WTC11 (cell line): Measurements from ENCODE around the gene ATP2B2. TPM values are rescaled to one million over a fixed set of nuclear protein-coding genes. Genes with fewer than 3 reads are reported as not detected.

ENCODE experiments used
- ATAC-seq: fragments of 200-7000 bp; cut with Tn5 transposase; 2 replicates; pipeline ENCODE4 v1.10.0; 2021; ENCODE audit warnings: mild to moderate bottlenecking, moderate library complexity
- CTCF ChIA-PET: fragments of 300-600 bp; sonication (Branson Sonifier 250); formaldehyde crosslinking; loops from one replicate; lab custom pipeline; 2021; ENCODE audit warnings: antibody characterized with exemption; lab: Charles Lee
- POLR2A ChIA-PET: fragments of 350-600 bp; sonication (Branson Sonifier 250); formaldehyde crosslinking; loops from one replicate; lab custom pipeline; 2021; ENCODE audit warnings: antibody characterized with exemption; lab: Charles Lee
- DNase-seq: peaks from one replicate; pipeline ENCODE4 v3.0.0; 2021; ENCODE audit warnings: low spot score
- H3K27ac Mint-ChIP-seq: 2 replicates; pipeline ENCODE4 v1.8.0; 2021; ENCODE audit warnings: mixed read lengths
- H3K27me3 Mint-ChIP-seq: 2 replicates; pipeline ENCODE4 v1.8.0; 2021; ENCODE audit warnings: low read depth, mild to moderate bottlenecking, moderate library complexity, mixed read lengths
- H3K36me3 Mint-ChIP-seq: 2 replicates; pipeline ENCODE4 v1.8.0; 2021; ENCODE audit warnings: mixed read lengths
- H3K4me1 Mint-ChIP-seq: 2 replicates; pipeline ENCODE4 v1.8.0; 2022; ENCODE audit warnings: mixed read lengths
- H3K4me3 Mint-ChIP-seq: 2 replicates; pipeline ENCODE4 v1.8.0; 2021; ENCODE audit warnings: mild to moderate bottlenecking, moderate library complexity, mixed read lengths
- H3K9me3 Mint-ChIP-seq: 2 replicates; pipeline ENCODE4 v1.8.0; 2021; ENCODE audit warnings: mixed read lengths
- AR ChIP-seq: fragments of 250-450 bp; sonication (Bioruptor Pico); IDR thresholded peaks from 2 replicates; pipeline ENCODE4 v1.9.0; 2021; ENCODE audit warnings: mild to moderate bottlenecking
- ATF6 ChIP-seq: sonication (generic); formaldehyde crosslinking; IDR thresholded peaks from 2 replicates; pipeline ENCODE4 v1.8.1; 2023; ENCODE audit warnings: mild to moderate bottlenecking, missing genetic modification reagents
- FOXP1 ChIP-seq: sonication (generic); formaldehyde crosslinking; IDR thresholded peaks from 2 replicates; pipeline ENCODE4 v1.8.0; 2022; ENCODE audit warnings: missing genetic modification reagents, mild to moderate bottlenecking, moderate library complexity, borderline replicate concordance
- JAZF1 ChIP-seq: fragments of 250-450 bp; sonication (Bioruptor Pico); IDR thresholded peaks from 2 replicates; pipeline ENCODE4 v1.9.0; 2021; ENCODE audit warnings: moderate library complexity, mild to moderate bottlenecking, inconsistent platforms
- MYBL2 ChIP-seq: sonication (generic); formaldehyde crosslinking; IDR thresholded peaks from 2 replicates; pipeline ENCODE4 v1.8.1; 2023; ENCODE audit warnings: mild to moderate bottlenecking, moderate library complexity, missing genetic modification reagents
- SOX15 ChIP-seq: fragments of 250-450 bp; sonication (Bioruptor Pico); IDR thresholded peaks from 2 replicates; pipeline ENCODE4 v1.9.0; 2021; ENCODE audit warnings: mild to moderate bottlenecking
- SP1 ChIP-seq: sonication (generic); formaldehyde crosslinking; conservative IDR thresholded peaks from 2 replicates; pipeline ENCODE4 v1.8.1; 2022; ENCODE audit warnings: missing genetic modification reagents
- TCF7 ChIP-seq: sonication (generic); formaldehyde crosslinking; IDR thresholded peaks from 2 replicates; pipeline ENCODE4 v1.8.0; 2022; ENCODE audit warnings: mild to moderate bottlenecking, low read depth, missing genetic modification reagents, moderate library complexity
- TEAD4 ChIP-seq: sonication (generic); formaldehyde crosslinking; IDR thresholded peaks from 2 replicates; pipeline ENCODE4 v1.8.0; 2022; ENCODE audit warnings: mild to moderate bottlenecking, missing genetic modification reagents
- TP53 ChIP-seq: sonication (generic); formaldehyde crosslinking; IDR thresholded peaks from 2 replicates; pipeline ENCODE4 v1.8.1; 2023; ENCODE audit warnings: mild to moderate bottlenecking, missing genetic modification reagents
- ZNF423 ChIP-seq: fragments of 250-450 bp; sonication (Bioruptor Pico); IDR thresholded peaks from 2 replicates; pipeline ENCODE4 v2.1.2; 2022; ENCODE audit warnings: mild to moderate bottlenecking, moderate library complexity
- ZNF425 ChIP-seq: fragments of 250-450 bp; sonication (Bioruptor Pico); conservative IDR thresholded peaks from 2 replicates; pipeline ENCODE4 v1.9.0; 2021; ENCODE audit warnings: mild to moderate bottlenecking
- ZNF512 ChIP-seq: sonication (generic); formaldehyde crosslinking; IDR thresholded peaks from 2 replicates; pipeline ENCODE4 v1.8.1; 2022; ENCODE audit warnings: missing genetic modification reagents, borderline replicate concordance
- ZNF532 ChIP-seq: fragments of 250-450 bp; sonication (Bioruptor Pico); IDR thresholded peaks from 2 replicates; pipeline ENCODE4 v1.9.0; 2021; ENCODE audit warnings: mild to moderate bottlenecking, borderline replicate concordance
- ZNF671 ChIP-seq: fragments of 250-450 bp; sonication (Bioruptor Pico); IDR thresholded peaks from 2 replicates; pipeline ENCODE4 v1.8.0; 2021; ENCODE audit warnings: mild to moderate bottlenecking
- total RNA-seq: library from RNA; stranded (reverse); gene quantifications from 3 replicates; pipeline ENCODE4 v1.2.3, GENCODE V29; 2021

The ATP2B2 gene
- total RNA-seq, 1 experiment from 2014 or later, result 0.48 TPM

- ATAC-seq, result no peak
- H3K4me1 Mint-ChIP-seq, result peaks cover 4% of the 10 kb centered on the region
- H3K9me3 Mint-ChIP-seq, result peaks cover 5% of the 10 kb centered on the region
- no peak for DNase-seq
- H3K4me3 Mint-ChIP-seq, result no peak overlapping the region
- ChIA-PET CTCF (interaction anchor here (1.0 kb wide), 1 partner anchor 124 kb away, joined by 3 read pairs; no protein-coding TSS in a partner anchor), POLR2A (no interaction called here)
- peaks cover 4% of the 10 kb centered on the region for H3K27me3 Mint-ChIP-seq
- H3K36me3 Mint-ChIP-seq, result no peaks in the 10 kb centered on the region
- TF ChIP-seq ZNF532 (CRISPR knock-in tag) (no peak), JAZF1 (CRISPR knock-in tag) (no peak), TP53 (CRISPR knock-in tag) (no peak), TEAD4 (CRISPR knock-in tag) (no peak), FOXP1 (CRISPR knock-in tag) (no peak), ZNF512 (CRISPR knock-in tag) (no peak), MYBL2 (CRISPR knock-in tag) (no peak), SP1 (no peak), SOX15 (CRISPR knock-in tag) (no peak), AR (no peak), ZNF425 (no peak), TCF7 (CRISPR knock-in tag) (no peak), ZNF671 (CRISPR knock-in tag) (no peak), ZNF423 (CRISPR knock-in tag) (no peak), ATF6 (CRISPR knock-in tag) (no peak)
- no peak overlapping the region for H3K27ac Mint-ChIP-seq
Measured at GRCh38 chr3:10445561-10446175, 59.7 kb downstream of the ATP2B2 start.
